Natural killer cell (primary cell): ENCODE results near the gene APLP1. TPM values are rescaled to one million over a fixed set of nuclear protein-coding genes. Genes with fewer than 3 reads are reported as not detected.

Source experiments
- ATAC-seq, 3 donors: fragments of 150-1000 bp in 2 of 3; fragments of 200-7000 bp in 1 of 3; cut with Tn5 transposase; 1 replicate in 1 of 3; 2 replicates in 2 of 3; pipeline ENCODE4 v1.10.0; 2021; ENCODE audit warnings: mild to moderate bottlenecking in 2 of 3, moderate library complexity in 2 of 3
- DNase-seq, 2 donors: peaks; one replicate each; pipeline versions ENCODE4 v3.0.0 to v3.0.0-alpha.2; 2013 to 2021; ENCODE audit warnings: mixed read lengths in 1 of 2
- H3K27ac ChIP-seq: one replicate; pipeline ENCODE4 v1.5.1; 2013; ENCODE audit warnings: mild to moderate bottlenecking, low read length
- H3K27me3 ChIP-seq: one replicate; pipeline ENCODE4 v1.6.1; 2013; ENCODE audit warnings: low read length; ENCODE audit not compliant: control insufficient read depth, insufficient read depth
- H3K36me3 ChIP-seq: one replicate; pipeline ENCODE4 v1.6.1; 2013; ENCODE audit warnings: low read length; ENCODE audit not compliant: control insufficient read depth, insufficient read depth
- H3K4me1 ChIP-seq: one replicate; pipeline ENCODE4 v1.6.1; 2013; ENCODE audit warnings: low read length; ENCODE audit not compliant: control insufficient read depth, insufficient read depth
- H3K4me3 ChIP-seq: one replicate; pipeline ENCODE4 v1.5.1; 2013; ENCODE audit warnings: low read length
- H3K9me3 ChIP-seq: one replicate; pipeline ENCODE4 v1.6.1; 2013; ENCODE audit warnings: low read length; ENCODE audit not compliant: control insufficient read depth, insufficient read depth
- H3K27ac Mint-ChIP-seq, 2 donors: one replicate each; pipeline ENCODE4 v1.8.0; 2022; ENCODE audit warnings: mild to moderate bottlenecking in 2 of 2, mixed read lengths in 2 of 2, moderate library complexity in 1 of 2
- H3K27me3 Mint-ChIP-seq, 2 donors: one replicate each; pipeline ENCODE4 v1.8.0; 2022; ENCODE audit warnings: low read depth in 2 of 2, mixed read lengths in 2 of 2
- H3K36me3 Mint-ChIP-seq: one replicate; pipeline ENCODE4 v1.8.0; 2022; ENCODE audit warnings: mixed read lengths
- H3K4me1 Mint-ChIP-seq, 2 donors: one replicate each; pipeline ENCODE4 v1.8.0; 2022; ENCODE audit warnings: mixed read lengths in 2 of 2
- H3K4me3 Mint-ChIP-seq: one replicate; pipeline ENCODE4 v1.8.0; 2022; ENCODE audit warnings: mild to moderate bottlenecking, moderate library complexity, mixed read lengths
- H3K9me3 Mint-ChIP-seq, 2 donors: one replicate each; pipeline ENCODE4 v1.8.0; 2022; ENCODE audit warnings: mixed read lengths in 2 of 2
- WGBS: methylation state at CpG from one replicate; pipeline ENCODE4 v1.1.7; 2013; ENCODE audit warnings: missing lambda C conversion rate; ENCODE audit not compliant: insufficient coverage; 5-methylcytosine and 5-hydroxymethylcytosine counted together
- intact Hi-C: fragments of 100-400 bp; cut with micrococcal nuclease; formaldehyde crosslinking; loops from one replicate; pipeline ENCODE4 v1.14.2; 2022
- total RNA-seq, 4 donors: library from RNA; stranded (reverse); fragments of 120-200 nt in 1 of 4; gene quantifications; one replicate each; pipeline versions ENCODE4 v1.2.3 to v1.2.4, GENCODE V29; 2013 to 2022
- TF ChIP-seq, protein P1 (sequence below): fragments of 200-600 bp; IDR thresholded peaks from one replicate; pipeline ENCODE4 v1.8.0; 2022; ENCODE audit warnings: antibody characterized with exemption

APLP1 gene
- total RNA-seq, 3 donors from 2014 or later (not counting 1 experiment from before 2014, with no cell fraction given) = not detected

DNA sequence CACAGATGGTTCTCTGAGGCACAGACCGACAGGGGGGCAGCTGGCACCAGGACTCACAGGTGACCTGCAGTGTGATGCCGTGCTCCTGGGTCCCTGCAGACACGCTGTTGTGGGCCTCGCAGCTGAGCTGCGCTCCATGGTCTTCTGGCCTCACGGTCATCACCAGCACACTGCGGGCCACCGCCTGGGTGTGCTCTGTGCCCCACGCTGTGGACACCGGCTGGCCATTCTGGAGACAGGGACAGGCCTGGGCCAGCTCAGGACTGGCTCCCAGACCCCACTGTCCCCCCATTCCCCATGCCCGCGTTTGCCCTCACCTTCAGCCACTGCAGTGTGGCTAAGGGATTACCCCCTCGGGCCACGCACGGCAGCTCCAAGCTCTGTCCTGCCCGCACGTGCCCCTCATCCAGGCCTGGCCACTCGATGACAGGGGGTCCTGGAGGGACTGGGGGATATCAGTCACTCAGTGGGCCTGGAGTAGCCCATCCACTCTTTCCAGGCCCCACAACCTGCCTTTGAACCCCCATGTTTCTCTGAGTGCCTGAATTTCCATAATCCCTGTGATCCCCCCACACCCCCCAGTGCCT lies 19.4 kb upstream of the APLP1 start:
- Mint-ChIP-seq H3K4me3 (no peak overlapping the region), H3K4me1 (peaks cover 18 to 19% of the 10 kb centered on the region in 2 donors), H3K9me3 (no peaks in the 10 kb centered on the region), H3K27ac (no peak overlapping the region), H3K27me3 (peaks cover 35 to 57% of the 10 kb centered on the region in 2 donors), H3K36me3 (peaks cover 13% of the 10 kb centered on the region)
- ATAC-seq (no peak), DNase-seq (peak in 1 of 2 donors; percentile 1)
- H3K27ac ChIP-seq = no peak overlapping the region
- intact Hi-C loops = no loop called here
- TF ChIP-seq, protein P1, sequence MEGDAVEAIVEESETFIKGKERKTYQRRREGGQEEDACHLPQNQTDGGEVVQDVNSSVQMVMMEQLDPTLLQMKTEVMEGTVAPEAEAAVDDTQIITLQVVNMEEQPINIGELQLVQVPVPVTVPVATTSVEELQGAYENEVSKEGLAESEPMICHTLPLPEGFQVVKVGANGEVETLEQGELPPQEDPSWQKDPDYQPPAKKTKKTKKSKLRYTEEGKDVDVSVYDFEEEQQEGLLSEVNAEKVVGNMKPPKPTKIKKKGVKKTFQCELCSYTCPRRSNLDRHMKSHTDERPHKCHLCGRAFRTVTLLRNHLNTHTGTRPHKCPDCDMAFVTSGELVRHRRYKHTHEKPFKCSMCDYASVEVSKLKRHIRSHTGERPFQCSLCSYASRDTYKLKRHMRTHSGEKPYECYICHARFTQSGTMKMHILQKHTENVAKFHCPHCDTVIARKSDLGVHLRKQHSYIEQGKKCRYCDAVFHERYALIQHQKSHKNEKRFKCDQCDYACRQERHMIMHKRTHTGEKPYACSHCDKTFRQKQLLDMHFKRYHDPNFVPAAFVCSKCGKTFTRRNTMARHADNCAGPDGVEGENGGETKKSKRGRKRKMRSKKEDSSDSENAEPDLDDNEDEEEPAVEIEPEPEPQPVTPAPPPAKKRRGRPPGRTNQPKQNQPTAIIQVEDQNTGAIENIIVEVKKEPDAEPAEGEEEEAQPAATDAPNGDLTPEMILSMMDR = no peak
- H3K4me3 ChIP-seq = no peak overlapping the region
- H3K27me3 ChIP-seq = peaks cover 23% of the 10 kb centered on the region
- WGBS = 90% methylated on average over 18 of the region's 18 CpGs
- H3K9me3 ChIP-seq = no peaks in the 10 kb centered on the region
- H3K4me1 ChIP-seq = peaks cover 16% of the 10 kb centered on the region
- H3K36me3 ChIP-seq = no peaks in the 10 kb centered on the region

DNA sequence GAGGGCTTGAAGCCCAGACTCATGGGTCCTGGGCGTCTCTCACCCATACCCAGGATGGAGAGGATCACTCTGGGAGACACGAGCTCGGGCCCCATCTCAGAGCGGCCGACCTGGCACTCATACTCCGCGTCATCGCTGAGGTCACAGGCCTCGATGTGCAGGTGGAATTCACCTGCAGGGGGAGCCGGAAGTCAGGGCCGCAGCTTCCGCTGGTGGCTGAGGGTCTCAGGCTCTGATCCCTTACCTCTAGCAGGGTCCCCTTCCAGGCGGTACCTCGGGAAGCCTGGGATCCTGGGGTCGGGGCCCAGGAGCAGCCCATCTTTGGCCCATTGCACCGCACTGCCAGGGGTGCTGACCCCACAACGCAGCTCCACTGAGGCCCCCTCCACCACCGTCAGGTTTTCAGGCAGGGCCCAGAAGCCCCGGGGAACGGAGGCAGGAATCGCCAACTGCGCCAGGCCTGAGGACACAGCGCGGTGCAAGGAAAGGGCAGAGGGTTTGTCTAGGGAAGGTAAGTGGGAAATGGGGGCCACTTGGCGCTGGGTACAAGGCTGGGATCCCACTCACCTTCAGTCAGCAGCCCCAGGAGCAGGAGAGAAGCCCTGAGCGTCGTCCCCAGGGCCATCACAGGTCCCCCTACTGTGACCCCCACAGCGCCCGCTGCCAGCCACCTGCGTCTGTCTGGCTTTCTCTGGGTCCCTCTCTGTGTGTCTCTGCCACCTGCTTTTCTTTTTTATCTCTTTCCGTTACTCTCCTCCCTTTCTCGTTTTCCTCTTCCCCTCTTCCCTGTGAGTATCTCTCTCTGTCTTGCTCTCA lies 17.0 kb upstream of the APLP1 start:
- Mint-ChIP-seq H3K4me3 (no peak overlapping the region), H3K27me3 (peaks cover 28 to 60% of the 10 kb centered on the region in 2 donors), H3K36me3 (peaks cover 5% of the 10 kb centered on the region), H3K27ac (no peak overlapping the region), H3K9me3 (no peaks in the 10 kb centered on the region), H3K4me1 (peaks cover 4% of the 10 kb centered on the region in 2 donors)
- no peaks in the 10 kb centered on the region for H3K9me3 ChIP-seq
- H3K27me3 ChIP-seq = peaks cover 17% of the 10 kb centered on the region
- H3K27ac ChIP-seq = no peak overlapping the region
- H3K4me3 ChIP-seq = no peak overlapping the region
- TF ChIP-seq, protein P1 = no peak
- H3K4me1 ChIP-seq = peaks cover 4% of the 10 kb centered on the region
- no peak for ATAC-seq
- WGBS = 42% methylated on average over 32 of the region's 32 CpGs
- H3K36me3 ChIP-seq = no peaks in the 10 kb centered on the region
- DNase-seq = peak in 1 of 2 donors; percentile 58
- intact Hi-C loops = no loop called here

DNA sequence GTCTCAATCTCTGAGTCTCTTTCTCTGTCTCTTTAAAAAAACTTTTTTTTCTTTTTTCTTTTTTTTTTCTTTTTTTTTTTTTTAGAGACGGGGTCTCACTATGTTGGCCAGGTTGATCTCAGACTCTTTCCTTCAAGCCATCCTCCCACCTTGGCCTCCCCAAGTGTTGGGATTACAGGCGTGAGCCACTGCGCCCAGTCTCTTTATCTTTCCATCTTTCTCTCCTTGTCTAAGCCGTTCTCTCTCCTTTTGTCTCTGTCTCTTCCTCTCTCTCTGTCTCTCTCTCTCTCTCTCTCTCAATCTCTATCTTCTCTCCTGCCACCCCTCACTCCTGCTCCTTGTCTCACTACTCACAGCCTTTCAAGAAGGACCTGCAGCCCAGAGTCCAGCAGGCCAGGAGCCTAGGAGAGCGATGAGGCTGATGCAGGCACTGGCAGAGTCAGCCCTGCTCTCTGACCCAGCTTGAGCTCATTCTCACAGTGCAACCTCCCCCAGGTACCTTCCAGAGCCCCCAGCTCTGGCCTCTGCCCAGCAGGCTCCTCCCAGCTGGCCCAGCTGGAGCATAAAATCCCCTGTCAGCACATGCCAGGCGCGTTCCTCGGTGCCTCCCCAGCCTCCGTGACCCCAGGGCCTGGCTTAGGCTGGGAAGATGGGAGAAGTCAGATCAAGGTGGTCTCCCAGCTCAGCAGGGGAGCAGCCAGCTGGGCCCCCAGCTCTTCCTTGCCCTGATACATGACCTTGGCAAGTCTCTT lies 16.2 kb upstream of the APLP1 start, which contains the start of gene NPHS1:
TSS of gene NPHS1 (minus strand) at position 476 of the 752 bp plus-strand sequence. CDS start 667 bp downstream, outside the sequence.
- Histone ChIP-seq H3K9me3 (no peaks in the 10 kb centered on the region), H3K4me3 (no peak within 1 kb of the TSS), H3K36me3 (no peaks in the 10 kb centered on the region), H3K27ac (no peak within 1 kb of the TSS), H3K27me3 (peaks cover 21% of the 10 kb centered on the region), H3K4me1 (peaks cover 12% of the 10 kb centered on the region)
- no peak for ATAC-seq
- Mint-ChIP-seq H3K4me3 (no peak within 1 kb of the TSS), H3K27ac (no peak within 1 kb of the TSS), H3K27me3 (peaks cover 22 to 57% of the 10 kb centered on the region in 2 donors), H3K9me3 (no peaks in the 10 kb centered on the region), H3K4me1 (peaks cover 0 to 9% of the 10 kb centered on the region in 2 donors), H3K36me3 (no peaks in the 10 kb centered on the region)
- 75% methylated on average over 9 of the region's 9 CpGs for WGBS
- TF ChIP-seq, protein P1 = no peak
- intact Hi-C loops = no loop called here
- DNase-seq = no peak
